ENCODE results near the gene METTL22.

Gene METTL22

DNA sequence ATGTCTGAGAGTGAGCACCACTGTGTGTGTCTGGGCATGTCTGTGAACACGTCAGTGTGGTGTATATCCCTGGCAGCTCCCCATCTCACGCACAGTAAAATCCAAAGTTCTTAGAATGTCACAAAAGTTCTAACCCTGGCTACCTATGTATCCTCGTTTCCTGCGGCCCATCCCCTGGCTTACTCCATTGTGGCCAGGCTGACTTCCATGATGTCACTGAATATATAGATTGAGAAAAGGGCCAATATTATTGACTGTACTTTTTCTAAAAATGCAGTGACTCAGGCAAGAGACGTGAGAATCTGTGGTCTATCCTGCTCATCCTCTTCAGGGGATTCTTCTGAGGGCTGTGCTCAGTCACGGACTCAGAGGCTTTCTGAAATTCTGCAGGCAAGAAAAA is 963 bp upstream of the METTL22 start:
- Histone ChIP-seq H3K27me3 (ENCODE audit: low read length) (no peaks in the 10 kb centered on the region), H3K9ac (ENCODE audit: low read length) (no peak overlapping the region), H3K9me2 (replicated peaks; ENCODE audit: insufficient read depth, low read length) (no peaks in the 10 kb centered on the region), H3K4me3 (ENCODE audit: insufficient read depth, low read length, poor library complexity, severe bottlenecking) (no peak overlapping the region), H4K20me1 (ENCODE audit: low read depth, low read length) (no peaks in the 10 kb centered on the region), H3K27ac (ENCODE audit: low read depth, low read length) (no peak overlapping the region), H3F3A (ENCODE audit: insufficient read depth) (no peaks in the 10 kb centered on the region), H3K9me3 (ENCODE audit: insufficient read depth, low read length) (no peaks in the 10 kb centered on the region), H3K36me3 (ENCODE audit: low read length) (no peaks in the 10 kb centered on the region), H3K79me2 (ENCODE audit: insufficient read depth, low read length) (peaks cover 19% of the 10 kb centered on the region), H2AFZ (ENCODE audit: low read depth, low read length, severe bottlenecking) (peak overlapping the region; percentile 93), H3K4me2 (ENCODE audit: low read depth, low read length, poor library complexity, severe bottlenecking) (no peak overlapping the region)
- no peak for TF ChIP-seq EZH2phosphoT487 (conservative IDR thresholded peaks at IDR 0.05; ENCODE audit: low read length)
- TF ChIP-seq, protein P1, sequence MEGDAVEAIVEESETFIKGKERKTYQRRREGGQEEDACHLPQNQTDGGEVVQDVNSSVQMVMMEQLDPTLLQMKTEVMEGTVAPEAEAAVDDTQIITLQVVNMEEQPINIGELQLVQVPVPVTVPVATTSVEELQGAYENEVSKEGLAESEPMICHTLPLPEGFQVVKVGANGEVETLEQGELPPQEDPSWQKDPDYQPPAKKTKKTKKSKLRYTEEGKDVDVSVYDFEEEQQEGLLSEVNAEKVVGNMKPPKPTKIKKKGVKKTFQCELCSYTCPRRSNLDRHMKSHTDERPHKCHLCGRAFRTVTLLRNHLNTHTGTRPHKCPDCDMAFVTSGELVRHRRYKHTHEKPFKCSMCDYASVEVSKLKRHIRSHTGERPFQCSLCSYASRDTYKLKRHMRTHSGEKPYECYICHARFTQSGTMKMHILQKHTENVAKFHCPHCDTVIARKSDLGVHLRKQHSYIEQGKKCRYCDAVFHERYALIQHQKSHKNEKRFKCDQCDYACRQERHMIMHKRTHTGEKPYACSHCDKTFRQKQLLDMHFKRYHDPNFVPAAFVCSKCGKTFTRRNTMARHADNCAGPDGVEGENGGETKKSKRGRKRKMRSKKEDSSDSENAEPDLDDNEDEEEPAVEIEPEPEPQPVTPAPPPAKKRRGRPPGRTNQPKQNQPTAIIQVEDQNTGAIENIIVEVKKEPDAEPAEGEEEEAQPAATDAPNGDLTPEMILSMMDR (IDR thresholded peaks at IDR 0.05; ENCODE audit: insufficient read depth, low read length, poor library complexity, severe bottlenecking) = no peak

DNA sequence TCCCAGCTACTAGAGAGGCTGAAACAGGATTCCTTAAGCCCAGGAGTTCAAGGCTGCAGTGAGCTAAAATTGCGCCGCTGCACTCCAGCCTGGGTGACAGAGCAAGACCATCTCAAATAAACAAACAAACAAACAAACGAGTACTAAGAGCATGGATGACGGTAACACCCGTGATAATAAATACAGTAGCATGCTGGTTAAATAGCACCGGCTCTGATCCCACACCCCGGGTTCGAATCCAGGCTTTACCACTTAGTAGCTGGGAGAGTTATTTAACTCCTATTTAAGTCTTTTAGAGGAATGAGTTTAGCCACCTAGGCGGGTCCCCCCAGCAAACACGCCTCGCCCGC is 301 bp upstream of the METTL22 start:
- no peaks in the 10 kb centered on the region for H3K27me3 ChIP-seq (ENCODE audit: low read length)
- H3K9me2 ChIP-seq (replicated peaks; ENCODE audit: insufficient read depth, low read length) = no peaks in the 10 kb centered on the region
- H3K27ac ChIP-seq (ENCODE audit: low read depth, low read length) = no peak overlapping the region
- peak overlapping the region; percentile 80 for H3K4me3 ChIP-seq (ENCODE audit: insufficient read depth, low read length, poor library complexity, severe bottlenecking)
- no peaks in the 10 kb centered on the region for H3F3A ChIP-seq (ENCODE audit: insufficient read depth)
- no peaks in the 10 kb centered on the region for H3K36me3 ChIP-seq (ENCODE audit: low read length)
- TF ChIP-seq, protein P1 (IDR thresholded peaks at IDR 0.05; ENCODE audit: insufficient read depth, low read length, poor library complexity, severe bottlenecking) = no peak
- TF ChIP-seq EZH2phosphoT487 (conservative IDR thresholded peaks at IDR 0.05; ENCODE audit: low read length) = no peak
- H4K20me1 ChIP-seq (ENCODE audit: low read depth, low read length) = no peaks in the 10 kb centered on the region
- H3K79me2 ChIP-seq (ENCODE audit: insufficient read depth, low read length) = peaks cover 19% of the 10 kb centered on the region
- no peaks in the 10 kb centered on the region for H3K9me3 ChIP-seq (ENCODE audit: insufficient read depth, low read length)
- H3K9ac ChIP-seq (ENCODE audit: low read length) = peak overlapping the region; percentile 76
- peak overlapping the region; percentile 82 for H3K4me2 ChIP-seq (ENCODE audit: low read depth, low read length, poor library complexity, severe bottlenecking)
- H2AFZ ChIP-seq (ENCODE audit: low read depth, low read length, severe bottlenecking) = peak overlapping the region; percentile 93

DNA sequence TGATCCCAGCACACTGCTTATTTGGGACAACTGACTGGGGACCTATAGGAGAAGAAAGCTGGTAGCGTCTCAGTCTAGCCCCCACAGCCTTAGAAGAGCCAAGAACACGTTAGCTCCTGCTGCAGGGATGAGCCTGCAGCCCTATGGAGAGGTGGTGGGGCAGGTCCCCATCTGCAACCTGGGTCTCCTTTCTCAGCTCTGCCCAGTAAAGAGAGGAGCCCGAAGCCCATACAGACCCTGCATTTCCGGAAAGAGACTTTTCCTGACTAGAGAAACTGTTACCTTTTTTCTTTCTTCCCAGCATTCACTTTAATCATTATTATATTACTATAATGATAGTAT is 788 bp downstream of the METTL22 start:
- H3K4me3 ChIP-seq (ENCODE audit: insufficient read depth, low read length, poor library complexity, severe bottlenecking) = peak overlapping the region; percentile 80
- peaks cover 19% of the 10 kb centered on the region for H3K79me2 ChIP-seq (ENCODE audit: insufficient read depth, low read length)
- peak overlapping the region; percentile 76 for H3K9ac ChIP-seq (ENCODE audit: low read length)
- H3F3A ChIP-seq (ENCODE audit: insufficient read depth) = no peaks in the 10 kb centered on the region
- TF ChIP-seq EZH2phosphoT487 (conservative IDR thresholded peaks at IDR 0.05; ENCODE audit: low read length) = no peak
- TF ChIP-seq, protein P1 (IDR thresholded peaks at IDR 0.05; ENCODE audit: insufficient read depth, low read length, poor library complexity, severe bottlenecking) = no peak
- peak overlapping the region; percentile 93 for H2AFZ ChIP-seq (ENCODE audit: low read depth, low read length, severe bottlenecking)
- no peaks in the 10 kb centered on the region for H3K36me3 ChIP-seq (ENCODE audit: low read length)
- no peaks in the 10 kb centered on the region for H3K9me2 ChIP-seq (replicated peaks; ENCODE audit: insufficient read depth, low read length)
- H3K9me3 ChIP-seq (ENCODE audit: insufficient read depth, low read length) = no peaks in the 10 kb centered on the region
- peak overlapping the region; percentile 82 for H3K4me2 ChIP-seq (ENCODE audit: low read depth, low read length, poor library complexity, severe bottlenecking)
- H3K27ac ChIP-seq (ENCODE audit: low read depth, low read length) = no peak overlapping the region
- H4K20me1 ChIP-seq (ENCODE audit: low read depth, low read length) = no peaks in the 10 kb centered on the region
- no peaks in the 10 kb centered on the region for H3K27me3 ChIP-seq (ENCODE audit: low read length)

DNA sequence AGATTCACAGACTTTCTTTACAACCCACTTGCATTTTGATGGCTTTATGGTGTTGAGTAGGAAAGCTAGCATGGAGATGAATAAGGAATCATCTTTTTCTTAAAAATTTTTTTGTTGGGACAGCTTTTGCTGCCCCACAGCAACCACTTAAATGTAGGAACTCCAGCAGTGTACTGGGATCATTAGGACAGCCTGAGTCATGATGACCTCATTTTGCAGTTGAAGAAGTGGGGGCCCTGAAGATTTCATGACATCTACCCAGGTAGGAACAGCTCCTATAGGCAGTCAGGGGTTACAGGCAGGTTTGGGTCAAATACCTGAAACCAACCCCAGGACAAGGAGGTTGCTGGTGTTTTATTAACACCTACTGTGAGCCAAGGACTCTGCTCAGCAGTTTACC is 2.1 kb downstream of the METTL22 start:
- no peak overlapping the region for H3K27ac ChIP-seq (ENCODE audit: low read depth, low read length)
- H2AFZ ChIP-seq (ENCODE audit: low read depth, low read length, severe bottlenecking) = no peak overlapping the region
- H3K4me2 ChIP-seq (ENCODE audit: low read depth, low read length, poor library complexity, severe bottlenecking) = no peak overlapping the region
- no peak for TF ChIP-seq EZH2phosphoT487 (conservative IDR thresholded peaks at IDR 0.05; ENCODE audit: low read length)
- TF ChIP-seq, protein P1 (IDR thresholded peaks at IDR 0.05; ENCODE audit: insufficient read depth, low read length, poor library complexity, severe bottlenecking) = no peak
- no peak overlapping the region for H3K4me3 ChIP-seq (ENCODE audit: insufficient read depth, low read length, poor library complexity, severe bottlenecking)
- no peak overlapping the region for H3K9ac ChIP-seq (ENCODE audit: low read length)
- no peaks in the 10 kb centered on the region for H3K9me2 ChIP-seq (replicated peaks; ENCODE audit: insufficient read depth, low read length)
- no peaks in the 10 kb centered on the region for H3K36me3 ChIP-seq (ENCODE audit: low read length)
- H4K20me1 ChIP-seq (ENCODE audit: low read depth, low read length) = no peaks in the 10 kb centered on the region
- no peaks in the 10 kb centered on the region for H3K27me3 ChIP-seq (ENCODE audit: low read length)
- H3K79me2 ChIP-seq (ENCODE audit: insufficient read depth, low read length) = peaks cover 19% of the 10 kb centered on the region
- no peaks in the 10 kb centered on the region for H3K9me3 ChIP-seq (ENCODE audit: insufficient read depth, low read length)
- H3F3A ChIP-seq (ENCODE audit: insufficient read depth) = no peaks in the 10 kb centered on the region
